AG08396 (cell line): ENCODE data around the gene EP400.

Experiments used
- DNase-seq: peaks from one replicate; pipeline ENCODE4 v3.0.0; 2012; ENCODE audit warnings: low spot score, mixed read lengths

Gene EP400

DNA sequence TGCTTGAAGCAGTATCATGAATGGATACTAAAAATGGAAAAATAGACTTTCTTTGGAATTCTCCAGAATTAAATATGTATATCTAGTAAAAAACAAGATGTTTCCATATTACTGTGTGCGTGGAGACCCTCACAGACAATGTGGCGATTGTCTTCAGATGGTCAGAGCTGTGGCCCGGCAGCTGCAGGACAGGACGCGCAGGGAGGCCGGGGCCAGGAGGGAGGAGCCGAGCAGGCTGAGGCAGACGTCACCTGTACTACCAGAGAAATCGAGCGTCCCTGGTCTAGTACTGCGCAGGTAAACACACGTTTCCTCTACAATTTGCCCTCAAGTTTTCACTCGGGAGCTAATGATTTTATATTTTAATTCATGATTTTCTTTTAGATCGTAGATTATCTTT, 171.5 kb downstream of the EP400 start:
- DNase-seq, result no peak

DNA sequence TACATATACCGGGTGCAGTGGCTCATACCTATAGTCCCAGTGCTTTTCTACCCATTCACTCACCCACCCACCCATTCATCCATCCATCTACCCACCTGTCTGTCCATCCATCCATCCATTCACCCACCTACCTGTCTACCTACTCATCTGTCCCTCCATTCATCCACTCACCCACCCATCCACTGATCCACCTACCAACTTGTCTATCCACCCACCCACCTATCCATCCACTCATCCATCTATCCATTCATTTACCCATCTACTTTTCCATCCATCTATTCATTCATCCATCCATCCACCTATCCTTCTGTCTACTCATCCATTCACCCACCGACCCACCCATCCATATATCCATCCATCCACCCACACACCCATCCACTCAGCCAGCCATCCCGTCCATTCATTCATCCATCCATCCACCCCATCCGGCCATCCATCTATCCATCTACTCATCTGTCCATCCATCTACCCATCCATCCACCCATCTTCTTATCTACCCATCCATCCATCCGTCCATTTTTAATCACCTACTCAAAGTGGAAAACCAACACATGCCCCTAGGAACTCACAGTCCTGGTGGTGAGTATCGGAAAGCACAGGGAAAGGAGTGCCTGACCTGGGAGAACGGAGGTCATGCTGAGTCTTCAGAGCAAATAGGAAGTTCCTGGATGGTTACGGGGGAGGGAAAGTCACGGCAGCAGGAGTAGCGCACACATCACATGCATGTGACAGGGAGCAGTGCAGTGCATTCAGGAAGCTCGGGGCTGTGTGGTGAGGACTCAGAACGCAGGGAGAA, 174.4 kb downstream of the EP400 start:
- no peak for DNase-seq

DNA sequence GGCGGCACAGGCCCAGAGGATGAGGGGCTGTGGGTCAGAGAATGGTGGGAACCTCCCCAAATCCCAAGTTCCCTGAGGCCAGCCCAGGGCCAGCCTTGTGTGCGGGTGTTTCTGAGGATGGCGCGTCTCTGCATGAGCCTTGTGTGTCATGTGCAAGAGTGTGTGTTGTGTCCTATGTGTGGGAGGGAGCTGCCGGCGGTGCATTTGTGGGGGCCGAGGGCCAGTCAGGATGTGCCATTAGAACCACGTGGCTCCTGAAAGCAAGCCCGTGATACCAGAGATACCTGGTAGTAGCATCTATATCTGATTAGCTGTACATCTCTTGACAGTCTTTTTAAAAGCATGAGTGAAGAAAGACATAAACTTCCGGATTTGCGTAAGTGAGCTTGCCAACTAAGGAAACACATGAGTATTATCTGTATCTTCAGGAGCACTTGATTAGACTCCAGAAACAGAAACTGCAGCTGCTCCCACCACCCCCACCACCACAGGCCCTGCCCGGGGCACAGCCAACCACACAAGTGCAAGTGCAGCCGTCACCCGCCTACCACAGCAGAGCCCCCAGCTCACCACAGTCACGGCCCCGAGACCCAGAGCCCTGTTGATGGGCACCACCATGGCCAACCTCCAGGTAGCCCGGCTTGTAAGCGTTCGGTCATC, 175.2 kb downstream of the EP400 start:
- DNase-seq, result no peak

DNA sequence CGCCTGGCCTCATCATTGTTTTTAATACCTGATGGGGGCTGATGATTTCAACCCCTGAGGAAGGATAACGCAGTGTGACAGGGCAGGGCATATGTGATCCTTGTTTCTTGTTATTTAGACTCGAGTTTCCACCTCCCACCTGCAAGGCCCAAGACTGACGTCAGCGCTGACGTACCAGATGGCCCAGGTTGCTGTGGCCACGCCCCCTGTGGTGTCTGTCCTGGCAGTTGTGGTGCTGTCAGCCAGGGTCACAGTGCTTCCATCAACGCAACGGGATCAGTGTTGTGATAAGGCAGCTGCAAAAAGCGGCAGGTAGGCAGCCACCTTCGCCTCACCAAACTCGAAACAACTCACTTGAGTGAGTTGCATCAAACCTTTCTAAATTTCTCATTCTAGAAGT, 176.0 kb downstream of the EP400 start:
- DNase-seq, result no peak

DNA sequence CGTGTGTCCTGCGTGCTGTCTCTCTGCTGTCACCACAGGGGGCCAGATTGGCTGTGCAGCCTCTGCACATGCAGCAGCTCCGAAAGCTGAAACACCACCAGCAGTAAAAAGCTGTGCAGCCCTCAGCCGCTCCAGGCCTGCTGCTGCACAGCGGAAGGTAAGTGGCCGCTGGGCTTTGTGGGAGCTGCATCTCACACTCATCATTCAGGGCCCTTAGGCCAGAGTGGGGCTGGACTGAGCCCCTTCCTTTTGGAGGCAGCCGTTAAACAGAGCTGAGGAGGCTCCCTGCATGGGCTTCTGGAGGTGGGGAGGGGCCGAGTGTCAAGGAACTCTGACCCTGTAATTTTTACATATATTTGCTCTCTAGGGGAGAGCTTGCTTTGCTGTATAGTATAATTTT, 177.3 kb downstream of the EP400 start:
- DNase-seq, result no peak

DNA sequence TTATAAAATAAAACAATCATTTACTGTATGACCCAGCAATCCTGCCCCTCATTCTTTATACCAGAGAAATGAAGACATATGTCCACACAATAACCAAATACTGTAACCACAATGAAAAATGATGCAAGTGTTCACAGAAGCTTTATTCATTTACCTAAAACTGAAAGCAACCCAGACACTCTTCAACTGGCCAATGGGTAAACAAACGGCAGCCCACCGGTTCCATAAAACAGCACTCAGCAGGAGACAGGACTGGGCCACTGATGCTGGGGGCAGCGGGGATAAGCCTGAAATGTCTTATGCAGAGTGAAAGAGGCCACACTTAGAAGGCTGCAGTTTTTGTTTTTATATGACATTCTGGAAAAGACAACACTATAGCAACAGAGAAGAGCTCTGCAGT, 179.3 kb downstream of the EP400 start:
- no peak for DNase-seq

DNA sequence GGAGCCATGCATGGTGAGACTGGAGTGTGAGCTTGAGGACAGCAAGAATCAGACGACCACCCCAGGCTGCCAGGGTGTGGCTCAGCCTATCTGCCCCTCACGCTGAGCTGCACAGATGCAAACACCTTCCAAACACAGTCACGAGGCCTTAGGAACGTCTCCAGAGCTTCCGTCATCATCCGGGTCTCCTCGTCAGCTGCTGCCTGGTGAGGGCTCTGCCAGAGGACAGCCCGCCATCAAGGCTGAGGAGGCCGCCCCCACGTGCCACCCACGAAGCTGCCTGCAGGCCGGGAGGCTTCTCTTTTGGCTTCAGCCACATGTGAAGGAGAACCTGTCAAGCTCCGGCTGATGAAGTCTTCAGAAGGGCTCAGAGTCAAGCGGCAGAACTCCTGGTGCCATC, 180.9 kb downstream of the EP400 start:
- no peak for DNase-seq
